ENCODE measurements around the gene CACNB2.

- TF ChIP-seq CTCF (IDR thresholded peaks at IDR 0.05; ENCODE audit: low read depth, low read length) (no peak), EZH2phosphoT487 (IDR thresholded peaks at IDR 0.05; ENCODE audit: low read depth) (no peak)
Measured at GRCh38 chr10:18367840-18368239, 227.6 kb downstream of the CACNB2 start.
